Activated CD8-positive, alpha-beta memory T cell treated with anti-CD3 and anti-CD28 coated beads, Interleukin-2, amount 50 U/mL, for 1 hour (primary cell): ENCODE results near the gene PDF.
"Not testable (repeated sequence)": the region's sequence is repeated elsewhere in the genome, so short reads cannot be mapped to it uniquely, and the experiment has no call there.

ENCODE experiments used
- DNase-seq: peaks from one replicate; pipeline ENCODE4 v3.0.0-alpha.2; 2020; ENCODE audit errors: extremely low read depth

The PDF gene

GRCh38 chr16:69330286-69331109 lies at the start of gene PDF:
PDF (minus strand) TSS chr16:69330588; CDS start chr16:69330570, 18 bp downstream.
- DNase-seq = peak; percentile 45

GRCh38 chr16:69378760-69379159 lies 48.4 kb upstream of the PDF start:
- no peak for DNase-seq

- no peak for DNase-seq
Observed at GRCh38 chr16:69378036-69378435, 47.6 kb upstream of the PDF start.

- DNase-seq = no peak
Observed at GRCh38 chr16:69376393-69377059, 46.1 kb upstream of the PDF start.

- no peak for DNase-seq
Observed at GRCh38 chr16:69373019-69373418, 42.6 kb upstream of the PDF start.

GRCh38 chr16:69371564-69371963 lies 41.2 kb upstream of the PDF start:
- no peak for DNase-seq

- no peak for DNase-seq
Observed at GRCh38 chr16:69368866-69369265, 38.5 kb upstream of the PDF start.

- DNase-seq = no peak
Observed at GRCh38 chr16:69367980-69368379, 37.6 kb upstream of the PDF start.

- no peak for DNase-seq
Observed at GRCh38 chr16:69366431-69366830, 36.0 kb upstream of the PDF start.

GRCh38 chr16:69365901-69366300 lies 35.5 kb upstream of the PDF start:
- no peak for DNase-seq

GRCh38 chr16:69364088-69364487 lies 33.7 kb upstream of the PDF start:
- DNase-seq = no peak

GRCh38 chr16:69363281-69363717 lies 32.9 kb upstream of the PDF start:
- no peak for DNase-seq

GRCh38 chr16:69360070-69360469 lies 29.7 kb upstream of the PDF start:
- DNase-seq = not testable (repeated sequence)

GRCh38 chr16:69351309-69352027 lies 21.1 kb upstream of the PDF start, which contains the start of gene TMED6:
TMED6 (minus strand) TSS chr16:69351786; CDS start chr16:69351753, 33 bp downstream.
- no peak for DNase-seq

- DNase-seq = no peak
Observed at GRCh38 chr16:69350536-69351133, 20.2 kb upstream of the PDF start.

GRCh38 chr16:69349536-69349935 lies 19.1 kb upstream of the PDF start:
- DNase-seq = no peak

- DNase-seq = no peak
Observed at GRCh38 chr16:69348222-69348621, 17.8 kb upstream of the PDF start.

- DNase-seq = no peak
Observed at GRCh38 chr16:69346683-69347082, 16.3 kb upstream of the PDF start.

GRCh38 chr16:69345923-69346322 lies 15.5 kb upstream of the PDF start:
- DNase-seq = no peak

- no peak for DNase-seq
Observed at GRCh38 chr16:69344171-69344570, 13.8 kb upstream of the PDF start.

- DNase-seq = no peak
Observed at GRCh38 chr16:69340095-69340644, 9.8 kb upstream of the PDF start.
